PC-9 (cell line): ENCODE data around the gene SCAP.

Source experiments
- EZH2 ChIP-seq: fragments of 200-600 bp; sonication (generic); IDR thresholded peaks from 2 replicates; pipeline ENCODE4 v1.8.0; 2017; ENCODE audit warnings: antibody characterized with exemption, low read depth
- TF ChIP-seq, protein P1 (sequence below): fragments of 200-600 bp; sonication (generic); conservative IDR thresholded peaks from 2 replicates; pipeline ENCODE4 v1.6.1; 2017; ENCODE audit warnings: mixed run types, antibody characterized with exemption, mild to moderate bottlenecking, moderate library complexity

DNA sequence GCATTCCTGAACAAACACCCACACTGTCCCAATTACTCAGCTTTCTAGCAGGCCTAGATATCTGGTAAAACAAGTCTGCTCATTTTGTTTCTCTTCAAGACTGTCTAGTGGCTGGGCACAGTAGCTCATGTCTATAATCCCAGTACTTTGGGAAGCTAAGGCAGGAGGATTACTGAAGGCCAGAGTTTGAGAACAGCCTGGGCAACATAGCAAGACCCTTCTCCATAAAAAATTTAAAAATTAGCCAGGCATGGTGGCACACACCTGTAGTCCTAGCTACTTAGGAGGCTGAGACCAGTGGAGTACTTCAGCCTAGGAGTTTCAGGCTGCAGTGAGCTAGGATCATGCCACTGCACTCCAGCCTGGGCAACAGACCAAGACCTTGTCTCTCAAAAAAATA is 101.2 kb downstream of the SCAP start:
- TF ChIP-seq, protein P1, sequence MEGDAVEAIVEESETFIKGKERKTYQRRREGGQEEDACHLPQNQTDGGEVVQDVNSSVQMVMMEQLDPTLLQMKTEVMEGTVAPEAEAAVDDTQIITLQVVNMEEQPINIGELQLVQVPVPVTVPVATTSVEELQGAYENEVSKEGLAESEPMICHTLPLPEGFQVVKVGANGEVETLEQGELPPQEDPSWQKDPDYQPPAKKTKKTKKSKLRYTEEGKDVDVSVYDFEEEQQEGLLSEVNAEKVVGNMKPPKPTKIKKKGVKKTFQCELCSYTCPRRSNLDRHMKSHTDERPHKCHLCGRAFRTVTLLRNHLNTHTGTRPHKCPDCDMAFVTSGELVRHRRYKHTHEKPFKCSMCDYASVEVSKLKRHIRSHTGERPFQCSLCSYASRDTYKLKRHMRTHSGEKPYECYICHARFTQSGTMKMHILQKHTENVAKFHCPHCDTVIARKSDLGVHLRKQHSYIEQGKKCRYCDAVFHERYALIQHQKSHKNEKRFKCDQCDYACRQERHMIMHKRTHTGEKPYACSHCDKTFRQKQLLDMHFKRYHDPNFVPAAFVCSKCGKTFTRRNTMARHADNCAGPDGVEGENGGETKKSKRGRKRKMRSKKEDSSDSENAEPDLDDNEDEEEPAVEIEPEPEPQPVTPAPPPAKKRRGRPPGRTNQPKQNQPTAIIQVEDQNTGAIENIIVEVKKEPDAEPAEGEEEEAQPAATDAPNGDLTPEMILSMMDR = no peak
- no peak for TF ChIP-seq EZH2
